Measurements from ENCODE around the gene ADCK1. TPM values are rescaled to one million over a fixed set of nuclear protein-coding genes. Genes with fewer than 3 reads are reported as not detected.
A peak's percentile ranks its signal among the peaks of the same experiment; 100 is the strongest.

The ADCK1 gene
- total and polyA plus RNA-seq, 2 of the 13 experiments (the other 11 are each of a cell fraction or from before 2014, with no cell fraction given): 3.9 to 6.3 TPM

GRCh38 chr14:77760381-77761204, 39.3 kb upstream of the ADCK1 start, which contains the start of gene SNW1 (continued):
- TF ChIP-seq CEBPZ (IDR thresholded peaks at IDR 0.05; ENCODE audit: low read length): no peak
- peak; percentile 86 for TF ChIP-seq SAP130 (CRISPR knock-in tag; IDR thresholded peaks at IDR 0.05; ENCODE audit: low read depth)
- TF ChIP-seq FOXP1 (IDR thresholded peaks at IDR 0.05): no peak
- TF ChIP-seq FOXP1 (CRISPR knock-in tag; IDR thresholded peaks at IDR 0.05): no peak
- TF ChIP-seq SIX1 (CRISPR knock-in tag; IDR thresholded peaks at IDR 0.05; ENCODE audit: borderline replicate concordance): no peak
- TF ChIP-seq ZNF660 (CRISPR knock-in tag; IDR thresholded peaks at IDR 0.05; ENCODE audit: borderline replicate concordance, low read depth): no peak
- TF ChIP-seq ZKSCAN1 (IDR thresholded peaks at IDR 0.05; ENCODE audit: low read length): no peak
- no peak for TF ChIP-seq RARA (CRISPR knock-in tag; IDR thresholded peaks at IDR 0.05)
- TF ChIP-seq ELK4 (CRISPR knock-in tag; IDR thresholded peaks at IDR 0.05; ENCODE audit: borderline replicate concordance): no peak
- TF ChIP-seq SP140L (CRISPR knock-in tag; IDR thresholded peaks at IDR 0.05; ENCODE audit: borderline replicate concordance): no peak
- TF ChIP-seq MED8 (CRISPR knock-in tag; IDR thresholded peaks at IDR 0.05; ENCODE audit: insufficient replicate concordance): no peak
- no peak for TF ChIP-seq ZNF672 (CRISPR knock-in tag; IDR thresholded peaks at IDR 0.05)
- no peak; the same call in 1 of the 2 replicates for TF ChIP-seq HOMEZ (CRISPR knock-in tag; IDR thresholded peaks at IDR 0.05; ENCODE audit: low read depth)
- peak; percentile 79; the same call in 1 of the 2 replicates for TF ChIP-seq MXD3 (CRISPR knock-in tag; IDR thresholded peaks at IDR 0.05)
- no peak for TF ChIP-seq BATF2 (CRISPR knock-in tag; IDR thresholded peaks at IDR 0.05)
- TF ChIP-seq MAFK (conservative IDR thresholded peaks at IDR 0.05 in 1 of 2, IDR thresholded peaks at IDR 0.05 in 1 of 2; ENCODE audit: low read length in 2 of 2): no peak
- no peak for TF ChIP-seq ARNTL (CRISPR knock-in tag; IDR thresholded peaks at IDR 0.05)
- TF ChIP-seq TEF (CRISPR knock-in tag; IDR thresholded peaks at IDR 0.05): peak; percentile 25; the same call in 1 of the 2 replicates
- peak; percentile 61; the same call in 1 of the 2 replicates for TF ChIP-seq ZNF275 (CRISPR knock-in tag; IDR thresholded peaks at IDR 0.05; ENCODE audit: borderline replicate concordance)
- TF ChIP-seq REXO4 (CRISPR knock-in tag; IDR thresholded peaks at IDR 0.05; ENCODE audit: borderline replicate concordance): no peak

All from HepG2 (cell line).